Spleen (tissue), 11 donors: ENCODE results near the gene ETFB. TPM values are rescaled to one million over a fixed set of nuclear protein-coding genes. Genes with fewer than 3 reads are reported as not detected.

ENCODE experiments used
- DNase-seq: peaks from one replicate; pipeline ENCODE4 v3.0.0-alpha.2; 2020
- H3K27ac ChIP-seq, 8 donors: fragments of 200-600 bp; sonication (generic) in 7 of 8; 1 replicate in 4 of 8; 2 replicates in 4 of 8; pipeline versions ENCODE4 v1.5.0 to v1.8.0; 2016 to 2021; ENCODE audit warnings: inconsistent platforms in 4 of 8, mild to moderate bottlenecking in 4 of 8, moderate library complexity in 1 of 8
- H3K27me3 ChIP-seq, 7 donors: fragments of 200-600 bp; sonication (generic) in 6 of 7; replicated peaks in 1 of 7; 1 replicate in 4 of 7; 2 replicates in 3 of 7; pipeline versions ENCODE4 v1.5.0 to v1.8.0; 2016 to 2021; ENCODE audit warnings: inconsistent platforms in 3 of 7, mild to moderate bottlenecking in 1 of 7
- H3K36me3 ChIP-seq, 6 donors: fragments of 200-600 bp; sonication (generic) in 5 of 6; 1 replicate in 4 of 6; 2 replicates in 2 of 6; pipeline versions ENCODE4 v1.5.0 to v1.8.0; 2016 to 2021; ENCODE audit warnings: inconsistent platforms in 2 of 6
- H3K4me1 ChIP-seq, 6 donors: fragments of 200-600 bp; sonication (generic) in 5 of 6; 1 replicate in 3 of 6; 2 replicates in 3 of 6; pipeline versions ENCODE4 v1.5.0 to v1.8.0; 2016 to 2021; ENCODE audit warnings: inconsistent platforms in 3 of 6
- H3K4me3 ChIP-seq, 8 donors: fragments of 200-600 bp; sonication (generic) in 7 of 8; 1 replicate in 4 of 8; 2 replicates in 4 of 8; pipeline versions ENCODE4 v1.5.0 to v1.8.0; 2016 to 2021; ENCODE audit warnings: inconsistent platforms in 4 of 8, mild to moderate bottlenecking in 4 of 8, moderate library complexity in 2 of 8
- H3K9me3 ChIP-seq, 8 donors: fragments of 200-600 bp; sonication (generic) in 7 of 8; 1 replicate in 4 of 8; 2 replicates in 4 of 8; pipeline versions ENCODE4 v1.5.0 to v1.8.0; 2016 to 2021; ENCODE audit warnings: inconsistent platforms in 4 of 8
- CTCF ChIP-seq, 11 experiments: fragments of 200-600 bp in 7 of 11; fragments of 450-650 bp in 4 of 11; sonication (generic) in 4 of 11; IDR thresholded peaks in 8 of 11; conservative IDR thresholded peaks in 3 of 11; 1 replicate in 7 of 11; 2 replicates in 4 of 11; pipeline versions ENCODE4 v1.4.0 to v1.8.0; 2016 to 2021; ENCODE audit warnings: antibody characterized with exemption in 11 of 11, inconsistent platforms in 4 of 11, mild to moderate bottlenecking in 1 of 11
- POLR2A ChIP-seq, 3 donors: fragments of 450-650 bp; IDR thresholded peaks; one replicate each; pipeline ENCODE4 v1.5.1; 2017; ENCODE audit warnings: antibody characterized with exemption in 3 of 3, mild to moderate bottlenecking in 1 of 3
- POLR2AphosphoS5 ChIP-seq, 3 donors: sonication (generic); formaldehyde crosslinking; IDR thresholded peaks; one replicate each; pipeline ENCODE4 v1.5.1; 2017; ENCODE audit warnings: antibody characterized with exemption in 3 of 3
- WGBS, 5 donors: extraction: QIAGEN DNeasy Blood & Tissue Kit in 3 of 5; methylation state at CpG; one replicate each; pipeline versions ENCODE4 v1.1.5 to v1.1.7; 2013 to 2018; 5-methylcytosine and 5-hydroxymethylcytosine counted together
- intact Hi-C: fragments of 100-400 bp; cut with DNase I; formaldehyde crosslinking; loops from one replicate; pipeline ENCODE4 v1.15.0; 2023; ENCODE audit warnings: low total_unique reads
- polyA plus RNA-seq, 3 donors: library from polyadenylated mRNA; stranded (reverse); fragments of 200-250 nt; gene quantifications; one replicate each; pipeline ENCODE4 v1.2.1, GENCODE V29; 2013
- total RNA-seq, 7 donors: library from RNA; depleted of rRNA in 3 of 7; stranded (reverse); fragments of >200 nt in 3 of 7; fragmentation: NEBNext Ultra II Directional in 4 of 7; extraction: Animal tissue kit (Norgen Biotek cat#: 25700) in 4 of 7; gene quantifications; one replicate each; pipeline versions ENCODE4 v1.1.0 to v1.2.1, GENCODE V29; 2016 to 2021
- donor health status: healthy with polysubstance abuse.
- donor health status: DM: no; HTN: no; CAD: no; lungs with moderate emphysema.
- donor health status: DM: no; HTN: no; CAD: no.
- donor health status: Bipolar disorder and iron deficiency.
- donor health status: healthy.
- donor health status: DM: no; HTN: no; CAD: no.
- donor health status: DM: yes; HTN: yes; CAD: no.

Gene ETFB
- total and polyA plus RNA-seq, 10 donors = 41.4 to 133 (median 71.0) TPM

- no peak for TF ChIP-seq CTCF (IDR thresholded peaks at IDR 0.05 in 8 of 11, conservative IDR thresholded peaks at IDR 0.05 in 3 of 11)
- no peak for TF ChIP-seq POLR2AphosphoS5 (IDR thresholded peaks at IDR 0.05)
- no peak for TF ChIP-seq POLR2A (IDR thresholded peaks at IDR 0.05)
- Histone ChIP-seq H3K27me3 (peaks cover 0 to 58% (median 12%) of the 10 kb centered on the region in 7 donors), H3K4me1 (peaks cover 0 to 8% (median 0%) of the 10 kb centered on the region in 6 donors), H3K36me3 (no peaks in the 10 kb centered on the region), H3K9me3 (peaks cover 0 to 10% (median 0%) of the 10 kb centered on the region in 8 donors), H3K27ac (no peak overlapping the region), H3K4me3 (no peak overlapping the region)
- peak; percentile 22 for DNase-seq
- 73 to 81% (median 79%) methylated on average over 8 of the region's 8 CpGs for WGBS, 5 donors
- intact Hi-C loops = no loop called here
Observed at GRCh38 chr19:51316688-51317087, 49.5 kb downstream of the ETFB start.

GRCh38 chr19:51311351-51312257, 54.6 kb downstream of the ETFB start, which contains the start of gene IGLON5:
Gene IGLON5, plus strand, starts transcription at chr19:51311644. Its CDS starts 204 bp downstream, at chr19:51311848.
- Histone ChIP-seq H3K9me3 (peaks cover 0 to 29% (median 18%) of the 10 kb centered on the region in 8 donors), H3K27ac (no peak within 1 kb of the TSS), H3K4me3 (no peak within 1 kb of the TSS), H3K36me3 (no peaks in the 10 kb centered on the region), H3K27me3 (peaks cover 0 to 76% (median 40%) of the 10 kb centered on the region in 7 donors), H3K4me1 (peaks cover 0 to 8% (median 0%) of the 10 kb centered on the region in 6 donors)
- WGBS, 5 donors = 7 to 40% (median 10%) methylated on average over 12 to 59 of the region's 76 CpGs
- peak; percentile 33 for DNase-seq
- intact Hi-C loops = no loop called here
- TF ChIP-seq POLR2A (IDR thresholded peaks at IDR 0.05) (no peak), POLR2AphosphoS5 (IDR thresholded peaks at IDR 0.05) (no peak), CTCF (IDR thresholded peaks at IDR 0.05 in 8 of 11, conservative IDR thresholded peaks at IDR 0.05 in 3 of 11) (no peak)

- peaks cover 0 to 72% (median 23%) of the 10 kb centered on the region in 7 donors for H3K27me3 ChIP-seq
- no peak overlapping the region for H3K27ac ChIP-seq
- no peak overlapping the region for H3K4me3 ChIP-seq
- intact Hi-C loops = no loop called here
- WGBS, 5 donors = 70 to 94% (median 87%) methylated on average over 3 of the region's 3 CpGs
- H3K9me3 ChIP-seq = peaks cover 0 to 69% (median 61%) of the 10 kb centered on the region in 8 donors
- no peak for DNase-seq
- TF ChIP-seq CTCF (IDR thresholded peaks at IDR 0.05 in 8 of 11, conservative IDR thresholded peaks at IDR 0.05 in 3 of 11) (no peak), POLR2AphosphoS5 (IDR thresholded peaks at IDR 0.05) (no peak), POLR2A (IDR thresholded peaks at IDR 0.05) (no peak)
- no peaks in the 10 kb centered on the region for H3K4me1 ChIP-seq
- no peaks in the 10 kb centered on the region for H3K36me3 ChIP-seq
Observed at GRCh38 chr19:51305479-51305878, 60.7 kb downstream of the ETFB start.

GRCh38 chr19:51301266-51301665, 64.9 kb downstream of the ETFB start:
- Histone ChIP-seq H3K9me3 (peaks cover 0 to 44% (median 40%) of the 10 kb centered on the region in 8 donors), H3K4me1 (no peaks in the 10 kb centered on the region), H3K27ac (no peak overlapping the region), H3K4me3 (no peak overlapping the region), H3K36me3 (no peaks in the 10 kb centered on the region), H3K27me3 (peaks cover 0 to 54% (median 0%) of the 10 kb centered on the region in 7 donors)
- TF ChIP-seq POLR2AphosphoS5 (IDR thresholded peaks at IDR 0.05) (no peak), POLR2A (IDR thresholded peaks at IDR 0.05) (no peak), CTCF (IDR thresholded peaks at IDR 0.05 in 8 of 11, conservative IDR thresholded peaks at IDR 0.05 in 3 of 11) (no peak)
- 70 to 82% (median 79%) methylated on average over 6 to 7 of the region's 7 CpGs for WGBS, 5 donors
- DNase-seq = no peak
- intact Hi-C loops = no loop called here
